NCI-H526 (cell line): ENCODE data around the gene TP63.

Source experiments
- DNase-seq, 2 experiments: peaks; one replicate each; lab custom pipeline; 2025; lab: John Stamatoyannopoulos, UW

TP63 gene

DNA sequence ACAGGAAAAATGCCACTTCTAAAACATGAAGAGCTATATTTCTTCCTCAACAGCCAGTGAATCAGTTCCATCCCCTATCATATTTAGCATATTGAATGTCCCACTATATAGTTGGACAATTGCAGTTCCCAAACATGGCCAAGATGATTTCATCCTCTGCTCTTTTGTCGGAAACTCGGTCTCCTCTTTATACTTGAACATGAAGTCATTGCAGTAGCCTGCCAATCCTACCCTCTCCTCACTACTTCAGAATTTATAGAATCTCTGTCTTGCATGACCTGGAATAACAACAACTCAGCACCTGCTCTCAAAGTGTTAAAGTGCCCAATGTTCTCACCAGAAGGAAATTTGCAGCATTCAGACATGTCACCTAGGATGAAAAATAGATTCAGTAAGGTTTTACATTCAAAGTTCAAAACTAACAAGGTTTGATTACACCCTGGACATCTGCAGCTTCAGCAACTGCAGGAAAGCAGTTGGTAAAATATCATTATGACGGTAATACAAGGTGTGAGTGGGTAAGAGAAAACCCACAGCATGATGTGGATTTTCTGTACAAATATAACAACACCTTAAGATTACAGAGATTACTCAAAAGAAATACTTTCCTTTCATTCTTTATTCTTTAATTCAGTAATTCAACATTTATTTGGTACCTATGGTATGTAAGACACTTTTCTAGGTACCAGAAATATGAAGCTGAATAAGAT, 52.5 kb downstream of the TP63 start:
- no peak for DNase-seq

DNA sequence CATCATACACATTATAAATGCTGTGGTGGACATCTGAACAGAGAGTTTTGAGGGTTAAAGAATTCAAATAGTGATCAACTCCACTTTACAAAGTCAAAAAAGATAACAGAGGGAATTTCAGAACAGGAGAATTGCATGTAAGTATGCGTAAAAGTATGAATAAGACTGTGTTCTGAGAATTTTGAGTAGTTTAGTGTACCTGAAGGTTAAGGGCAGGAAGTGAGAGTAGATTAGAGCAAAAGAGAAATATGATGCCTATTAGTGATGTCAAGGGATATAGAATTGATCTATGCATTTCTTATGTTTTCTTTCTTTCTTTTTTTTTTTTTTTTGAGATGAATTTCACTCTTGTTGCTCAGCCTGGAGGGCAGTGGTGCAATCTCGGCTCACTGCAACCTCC, 53.1 kb downstream of the TP63 start:
- no peak for DNase-seq

DNA sequence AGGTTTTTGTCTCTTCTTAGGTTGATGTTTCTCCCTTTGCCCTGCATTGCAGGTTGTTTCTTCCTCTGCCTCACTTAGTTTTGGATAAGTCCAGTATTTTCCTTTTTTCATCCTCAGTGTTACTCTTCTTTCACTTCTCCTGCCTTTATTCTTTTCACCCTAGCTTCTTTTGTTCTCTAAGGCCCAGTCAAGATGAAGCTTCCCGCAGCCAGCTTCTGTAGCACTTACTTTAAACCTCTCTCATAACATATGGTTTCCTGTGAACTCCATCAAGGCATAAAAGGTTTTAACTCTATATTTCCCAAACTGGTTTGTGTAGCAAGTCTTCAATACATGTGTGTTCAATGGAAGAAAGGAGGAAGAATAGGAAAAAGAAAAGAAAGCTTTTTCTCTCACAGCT, 54.1 kb downstream of the TP63 start:
- DNase-seq, result no peak

DNA sequence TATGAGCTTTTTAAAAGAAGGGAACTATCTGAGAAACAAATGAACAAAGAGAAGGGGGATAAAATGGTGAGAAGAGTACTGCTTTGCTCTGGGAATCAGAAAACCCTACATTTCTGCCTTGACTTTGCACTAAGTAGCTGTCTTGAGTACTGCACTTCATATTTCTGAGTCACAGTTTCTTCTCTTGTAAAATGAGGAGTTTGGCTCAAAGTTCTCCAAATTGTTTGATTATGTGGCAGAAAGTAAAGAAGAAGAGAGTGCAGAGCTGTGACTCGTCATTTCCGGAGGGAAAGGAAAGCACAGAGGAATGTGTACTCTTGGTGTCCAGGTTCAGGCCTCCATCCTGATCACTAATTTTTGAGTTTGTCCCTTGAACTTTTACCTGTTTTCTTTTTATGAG, 54.7 kb downstream of the TP63 start:
- DNase-seq, result no peak

DNA sequence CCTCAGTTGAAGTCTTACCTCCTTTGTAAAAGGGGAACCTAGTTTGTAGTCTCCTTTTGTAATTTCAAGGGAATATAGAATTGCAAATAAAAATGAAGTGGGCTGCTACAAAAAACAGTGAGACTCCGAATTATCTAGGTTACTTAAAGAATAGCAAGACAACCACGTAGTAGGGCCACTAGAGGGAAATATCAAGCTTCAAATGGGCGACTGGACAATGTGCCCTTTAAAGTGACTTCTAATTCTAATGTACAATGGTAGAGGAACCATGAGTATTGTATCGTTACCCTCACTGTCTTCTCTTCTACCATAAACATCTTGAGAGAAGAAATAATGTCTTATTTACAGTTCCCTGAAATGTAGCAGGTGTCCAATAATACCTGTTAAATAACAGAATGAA, 56.3 kb downstream of the TP63 start:
- DNase-seq, result no peak

DNA sequence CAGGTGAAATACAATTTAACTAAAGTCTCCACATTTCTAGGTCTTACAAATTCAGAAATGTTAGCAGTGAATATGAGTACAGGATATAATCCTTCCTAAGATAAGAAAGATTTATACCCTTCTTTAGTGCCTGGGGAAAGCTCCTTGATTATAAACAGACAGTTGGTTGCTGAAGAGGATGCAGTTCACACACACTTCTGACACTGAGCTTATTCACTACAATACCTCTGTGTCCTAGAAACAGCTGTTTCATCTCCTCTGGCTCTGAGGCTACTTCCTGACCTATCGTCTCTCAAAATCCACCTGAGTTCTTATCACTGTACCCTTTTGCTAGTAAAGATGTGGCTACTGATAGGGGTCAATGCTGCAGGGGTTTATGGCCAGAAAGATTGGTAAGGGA, 57.1 kb downstream of the TP63 start:
- no peak for DNase-seq

DNA sequence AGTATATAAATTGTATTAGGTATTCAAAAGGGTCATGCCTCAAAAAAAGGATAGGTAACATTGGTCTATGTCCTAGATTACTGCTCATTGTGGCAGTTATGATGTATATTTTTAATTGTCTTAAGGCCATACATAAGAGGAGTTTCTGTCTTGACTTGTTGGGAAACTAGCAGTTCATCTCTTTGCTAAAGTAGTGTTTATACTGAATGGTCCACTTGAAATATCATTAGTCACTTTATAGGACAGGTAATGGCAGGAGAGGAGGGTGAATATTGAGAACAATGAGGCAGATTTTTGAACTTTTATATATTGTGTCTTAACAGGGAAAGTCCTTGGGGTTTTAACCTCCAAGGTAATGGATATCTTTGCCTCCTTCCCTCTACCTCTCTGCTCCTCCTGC, 58.4 kb downstream of the TP63 start:
- no peak for DNase-seq

DNA sequence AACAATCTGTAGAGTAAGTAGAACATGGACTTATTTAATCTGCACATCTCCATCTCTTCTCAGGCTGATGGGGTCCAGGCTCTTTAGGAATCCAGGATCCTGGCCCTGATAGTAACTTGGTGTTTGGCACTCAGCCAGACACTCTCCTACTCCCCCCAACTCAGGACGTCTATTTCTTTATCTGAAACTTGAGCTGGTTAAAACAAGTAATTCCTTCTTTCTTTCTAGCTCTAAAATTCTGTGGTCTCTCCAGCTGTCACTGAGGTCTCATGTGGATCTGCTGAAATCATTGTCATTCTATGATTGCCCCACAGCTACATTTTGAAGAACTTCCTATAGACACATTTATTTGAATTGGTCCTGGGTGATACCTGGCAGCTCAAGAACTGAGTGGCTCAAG, 59.0 kb downstream of the TP63 start:
- DNase-seq, result no peak

DNA sequence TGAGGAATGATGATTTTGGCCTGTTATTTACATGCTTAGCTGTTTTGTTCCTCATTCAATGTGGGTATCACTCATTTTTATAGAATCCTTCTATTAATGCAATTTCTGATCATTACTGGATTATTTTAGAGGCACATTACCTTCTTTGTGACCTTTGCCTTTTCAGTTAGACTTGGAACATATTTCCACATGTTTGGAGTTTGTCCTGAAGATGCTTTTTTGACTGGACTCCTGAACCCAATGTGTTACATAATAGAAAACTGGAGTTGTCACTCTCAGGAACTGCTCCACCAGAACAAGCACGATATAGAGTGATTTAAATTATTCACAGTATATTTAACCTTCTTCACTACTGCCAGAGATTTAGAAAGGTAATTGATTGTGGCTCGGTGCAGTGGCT, 59.5 kb downstream of the TP63 start:
- DNase-seq, result no peak

DNA sequence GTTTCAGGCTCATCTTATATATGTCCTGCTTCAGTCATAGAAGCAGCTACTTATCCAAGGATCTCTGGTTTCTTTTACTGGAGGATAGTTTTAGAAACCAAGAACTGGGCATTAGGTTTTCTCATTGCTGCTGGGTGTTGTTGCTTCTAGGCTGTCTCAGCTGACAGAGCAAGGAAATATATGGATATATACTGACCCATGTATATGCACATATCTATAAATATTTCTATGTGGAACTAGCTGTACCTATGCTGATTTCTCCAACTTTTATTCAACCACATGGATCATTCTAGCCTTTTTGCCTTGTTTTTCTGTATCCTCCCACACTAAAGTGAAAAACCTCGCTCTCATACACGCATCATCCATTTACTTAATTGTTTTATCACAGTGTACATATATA, 64.2 kb downstream of the TP63 start:
- DNase-seq, result no peak

DNA sequence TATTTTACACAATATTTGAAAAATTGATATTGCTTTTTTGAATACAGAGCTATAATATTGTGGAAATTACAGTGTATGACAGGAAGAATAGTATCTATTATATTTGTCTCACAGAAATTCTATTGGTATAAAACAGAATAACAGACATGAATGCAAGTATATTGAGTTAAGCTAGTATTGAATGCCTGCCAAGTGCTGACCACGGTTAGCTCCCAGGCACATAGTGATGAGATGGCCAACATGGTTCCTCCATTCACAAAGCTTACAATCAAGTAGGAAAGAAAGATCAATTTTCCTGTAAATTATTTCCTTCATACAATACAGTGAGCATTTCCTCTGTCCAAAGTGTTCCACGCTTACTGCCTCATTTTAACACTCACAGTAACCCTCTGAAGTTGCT, 67.6 kb downstream of the TP63 start:
- no peak for DNase-seq

DNA sequence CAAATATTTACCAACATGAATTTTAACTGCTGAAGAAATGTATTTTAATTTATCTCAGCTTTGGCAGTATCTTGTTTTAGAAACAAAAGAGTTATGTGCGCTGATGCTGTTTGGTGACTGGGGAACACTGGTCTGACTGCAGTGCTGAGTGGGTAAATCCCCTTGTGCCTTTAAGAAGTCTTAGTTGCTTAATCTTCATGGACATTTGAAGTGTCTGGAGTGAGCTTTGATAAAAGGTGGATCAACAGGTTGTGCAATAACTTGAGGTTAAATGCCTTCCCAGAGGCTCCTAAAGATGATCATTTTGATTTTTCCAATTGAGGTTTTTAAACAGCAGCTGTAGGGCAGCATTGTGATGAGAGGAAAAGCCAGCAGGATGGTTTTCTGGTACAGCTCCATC, 68.7 kb downstream of the TP63 start:
- DNase-seq, result no peak

DNA sequence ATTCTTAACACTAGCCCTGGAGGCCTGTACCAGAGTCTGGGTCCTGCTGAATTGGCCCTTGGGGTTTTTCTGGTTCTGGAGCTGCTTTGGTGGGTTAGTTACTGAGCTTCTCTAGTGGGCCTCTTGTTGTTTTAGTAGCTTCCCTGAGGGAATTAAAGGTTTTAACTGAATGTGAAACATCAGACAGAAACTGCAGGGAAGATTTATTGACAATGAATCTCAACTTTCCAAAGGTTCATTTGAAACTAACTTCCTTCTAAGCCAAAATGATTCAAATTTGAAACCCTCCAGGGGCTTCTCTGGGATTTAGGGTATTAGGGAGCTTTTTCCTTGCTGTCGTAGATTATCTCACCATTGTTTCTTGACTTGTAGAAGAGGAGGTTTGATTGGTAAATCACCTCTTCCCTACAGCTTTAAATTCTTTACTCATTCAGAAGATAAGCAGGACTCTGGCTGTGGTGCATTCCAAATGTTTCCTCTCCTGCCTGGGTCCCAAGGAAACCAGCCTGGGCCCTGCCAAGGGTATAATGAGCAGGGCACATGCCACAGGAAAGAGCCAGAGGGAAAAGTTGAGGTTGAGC, 71.0 kb downstream of the TP63 start:
- DNase-seq, result no peak

DNA sequence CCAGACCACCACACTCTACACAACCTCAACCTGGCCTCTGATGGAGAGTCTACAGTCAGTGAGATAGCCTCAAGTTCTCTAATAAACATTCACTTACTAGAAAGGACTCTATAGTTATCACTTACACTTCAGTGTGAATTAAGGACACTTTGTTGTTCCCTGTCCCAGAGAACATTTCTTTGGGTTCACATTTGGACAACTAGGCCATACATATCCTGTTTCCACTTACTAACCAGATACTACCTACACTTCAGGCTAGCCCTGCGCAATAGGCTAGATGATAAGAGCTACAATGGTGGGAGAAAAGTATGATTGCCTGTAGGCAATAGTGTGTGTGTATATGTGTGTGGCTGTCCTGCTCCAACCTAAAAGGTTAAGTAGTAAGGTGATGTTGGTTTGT, 72.7 kb downstream of the TP63 start:
- no peak for DNase-seq

DNA sequence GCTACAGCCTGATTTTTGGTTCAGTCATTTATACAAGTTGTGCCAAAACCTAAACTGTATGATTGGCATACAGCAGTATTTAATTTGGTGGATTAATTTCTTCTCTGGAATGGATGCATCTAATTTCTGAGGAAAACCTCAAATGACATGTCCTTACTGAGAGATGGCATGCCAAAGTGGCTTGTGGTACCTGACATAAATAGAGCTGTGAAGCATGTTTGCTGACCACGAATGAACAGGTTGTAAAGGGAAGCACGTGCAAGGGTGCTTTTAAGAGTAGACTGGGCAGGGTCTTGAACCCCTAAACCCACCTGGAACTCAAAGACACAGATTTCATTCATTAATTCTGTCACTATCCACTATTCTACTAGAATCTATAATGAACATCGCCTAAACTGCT, 77.2 kb downstream of the TP63 start:
- DNase-seq, result no peak

DNA sequence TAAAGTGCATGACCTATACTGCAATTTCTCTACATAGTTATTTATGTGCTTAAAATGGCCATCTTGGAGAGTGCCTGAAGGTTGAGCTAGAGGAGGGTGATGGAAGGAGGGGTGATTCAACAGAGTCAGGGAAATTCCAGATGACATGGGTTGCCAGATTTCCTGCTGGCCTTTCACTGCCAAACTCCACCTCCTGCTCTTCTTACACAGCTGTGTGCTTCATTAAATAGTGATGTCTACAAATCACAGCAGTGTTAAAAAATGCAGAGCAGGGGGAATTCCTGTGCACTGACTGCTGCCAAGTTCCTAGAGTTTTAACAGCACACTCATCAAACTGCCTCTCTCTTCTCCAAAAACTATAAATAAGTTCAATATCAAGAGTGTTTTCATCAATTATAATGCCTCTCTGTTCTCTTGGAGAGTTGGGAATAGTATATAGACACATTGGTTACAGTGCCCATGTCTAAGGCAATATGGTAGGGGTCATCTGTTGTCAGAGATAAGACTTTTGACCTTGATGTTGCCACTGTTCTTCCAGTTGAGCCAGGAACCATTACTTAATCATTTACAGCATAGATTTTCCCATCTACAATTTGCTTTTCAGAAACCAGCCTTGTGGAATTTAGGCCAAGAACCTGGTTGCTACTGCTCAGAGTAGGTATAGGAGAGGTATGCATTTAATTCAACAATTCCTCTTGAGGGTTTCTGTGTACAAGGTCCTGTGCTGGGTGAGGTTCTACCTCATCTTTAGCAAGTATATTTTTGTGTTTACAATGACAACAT, 79.6 kb downstream of the TP63 start:
- no peak for DNase-seq

DNA sequence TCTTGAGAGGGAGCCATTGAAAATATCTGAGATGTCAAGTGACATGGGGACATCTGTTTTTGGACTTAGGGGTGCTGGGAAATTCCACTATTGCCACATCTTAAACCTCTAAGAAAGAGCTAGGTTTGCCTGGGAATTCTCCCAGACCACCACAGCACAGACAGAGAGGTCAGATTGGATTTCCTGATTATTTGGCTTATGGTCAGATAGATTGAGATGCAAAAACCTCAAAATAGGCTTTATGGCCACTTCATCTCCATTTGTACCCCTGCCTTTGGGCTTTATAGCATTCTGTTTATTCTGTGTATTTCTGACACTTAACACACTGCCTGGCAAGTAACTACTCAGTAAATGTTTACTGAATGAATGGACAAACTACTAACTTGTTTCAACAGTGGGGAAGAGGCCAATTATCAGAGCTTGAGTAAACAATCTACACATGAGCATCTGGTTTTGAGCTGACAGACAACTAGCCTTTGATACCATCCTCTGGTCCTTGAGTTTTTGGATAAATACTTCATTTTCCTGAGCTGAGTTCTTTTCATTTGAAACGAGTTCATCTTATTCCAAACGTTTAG, 81.8 kb downstream of the TP63 start:
- DNase-seq, result no peak

DNA sequence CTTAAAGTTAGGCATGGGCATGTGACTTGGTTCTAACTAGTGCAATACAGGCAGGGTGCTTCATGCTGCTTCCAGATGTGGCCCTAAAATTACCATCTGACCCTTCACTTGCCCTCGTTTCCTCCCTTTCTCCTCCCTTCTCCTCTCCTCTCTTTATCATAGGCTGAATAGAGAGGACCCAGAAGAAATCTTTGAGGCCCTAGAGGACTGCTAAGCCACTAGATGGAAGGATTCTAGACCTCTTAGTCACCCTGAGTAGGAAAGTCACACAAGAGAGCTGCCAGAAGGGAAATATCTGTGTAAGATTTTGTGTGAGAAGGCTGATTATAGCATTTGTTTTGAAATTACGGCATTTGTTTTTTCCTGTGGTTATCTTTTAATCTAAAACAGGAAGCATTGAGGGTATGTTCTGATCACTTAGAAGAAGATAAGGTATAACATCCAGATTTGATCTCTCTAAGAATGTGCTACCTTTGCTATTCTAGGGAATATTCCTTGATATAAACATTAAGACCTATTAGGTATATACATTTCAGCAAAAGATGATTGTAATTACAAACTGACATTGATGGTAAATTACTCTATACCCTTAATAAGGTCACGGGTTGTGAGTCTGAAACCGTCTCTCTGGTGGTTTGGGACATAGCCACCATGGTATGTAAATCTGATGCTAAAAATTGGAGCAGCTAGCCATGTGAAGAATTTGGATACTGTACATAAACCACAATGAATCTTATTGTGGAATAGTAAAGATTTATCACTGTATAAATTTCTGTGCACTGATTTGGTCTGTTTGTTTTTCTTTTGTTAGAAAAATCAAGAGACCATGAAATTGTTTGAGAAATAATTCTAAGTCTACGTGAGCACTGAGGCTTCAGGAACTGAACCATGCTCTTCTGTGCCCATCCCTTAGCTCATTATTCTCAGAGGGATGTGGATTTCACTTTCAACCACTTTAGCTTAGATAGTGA, 84.1 kb downstream of the TP63 start:
- DNase-seq, result no peak

DNA sequence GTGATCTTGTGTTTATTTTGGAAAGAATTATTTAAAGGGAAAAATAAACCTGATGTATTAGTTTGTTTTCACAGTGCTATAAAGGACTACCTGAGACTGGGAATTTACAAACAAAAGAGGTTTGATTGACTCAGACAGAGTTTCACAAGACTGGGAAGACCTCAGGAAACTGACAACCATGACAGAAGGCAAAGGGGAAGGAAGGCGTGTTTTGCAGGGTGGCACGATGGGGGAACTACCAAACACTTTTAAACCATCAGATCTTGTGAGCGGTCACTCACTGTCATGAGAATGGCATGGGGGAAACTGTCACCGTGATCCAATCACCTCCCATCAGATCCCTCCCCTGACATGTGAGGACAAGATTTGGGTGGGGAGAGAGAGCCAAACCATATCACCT, 87.0 kb downstream of the TP63 start:
- DNase-seq, result no peak

DNA sequence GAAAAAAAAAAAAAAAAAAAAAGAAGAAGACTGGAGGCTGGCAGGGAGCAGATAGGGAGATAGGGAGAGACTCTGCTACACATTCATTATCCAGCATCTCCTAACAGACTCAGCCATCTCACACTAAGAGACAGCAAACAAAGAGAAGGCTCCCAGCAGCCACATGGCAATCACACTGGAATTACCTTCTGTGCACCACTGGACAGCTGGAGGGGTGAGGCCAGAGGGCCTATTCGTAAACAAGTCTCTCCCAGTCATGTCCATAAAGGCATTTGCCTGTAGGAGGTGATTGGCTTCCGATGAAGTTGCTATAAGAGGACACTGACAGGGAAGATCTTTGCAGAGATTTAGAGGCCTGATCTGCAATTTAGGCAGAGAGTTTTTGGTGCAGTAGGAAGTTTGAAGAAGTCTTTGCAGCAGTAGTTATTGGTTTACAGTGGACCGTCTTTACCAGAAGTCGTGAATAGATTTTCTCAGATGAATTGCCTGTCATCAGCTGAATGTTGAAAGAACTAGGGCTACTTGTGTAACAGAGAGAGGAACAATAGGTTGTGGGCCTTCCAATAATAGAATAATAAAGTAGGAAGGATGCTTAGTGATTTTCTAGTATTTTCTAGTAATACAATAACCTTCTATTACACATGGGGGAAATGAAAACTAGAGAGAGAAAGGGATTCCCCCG, 89.7 kb downstream of the TP63 start:
- DNase-seq, result no peak
